Adrenal gland (tissue), 19 donors: Measurements from ENCODE around the gene POTEB. TPM values are rescaled to one million over a fixed set of nuclear protein-coding genes. Genes with fewer than 3 reads are reported as not detected.
"Not testable (repeated sequence)": the region's sequence is repeated elsewhere in the genome, so short reads cannot be mapped to it uniquely, and the experiment has no call there.

ENCODE experiments used
- DNase-seq, 7 donors: peaks; one replicate each; pipeline ENCODE4 v3.0.0-alpha.2; 2019 to 2020
- H3K27ac ChIP-seq, 5 donors: fragments of 200-600 bp; sonication (generic) in 4 of 5; 1 replicate in 3 of 5; 2 replicates in 2 of 5; pipeline versions ENCODE4 v1.5.1 to v1.8.0; 2016 to 2020; ENCODE audit warnings: mild to moderate bottlenecking in 1 of 5
- H3K27me3 ChIP-seq: fragments of 200-600 bp; 2 replicates; pipeline ENCODE4 v1.8.0; 2021
- H3K36me3 ChIP-seq, 2 donors: fragments of 200-600 bp; replicated peaks in 1 of 2; 1 replicate in 1 of 2; 2 replicates in 1 of 2; pipeline versions ENCODE4 v1.5.1 to v1.8.0; 2018 to 2022
- H3K4me1 ChIP-seq, 2 donors: fragments of 200-600 bp; replicated peaks in 1 of 2; 1 replicate in 1 of 2; 2 replicates in 1 of 2; pipeline versions ENCODE4 v1.5.1 to v1.8.0; 2018 to 2021
- H3K4me3 ChIP-seq, 4 donors: fragments of 200-600 bp; sonication (generic) in 3 of 4; one replicate each; pipeline ENCODE4 v1.5.1; 2016 to 2018
- H3K9me3 ChIP-seq, 3 donors: fragments of 200-600 bp; sonication (generic) in 1 of 3; replicated peaks in 1 of 3; 1 replicate in 2 of 3; 2 replicates in 1 of 3; pipeline versions ENCODE4 v1.5.1 to v1.8.0; 2016 to 2021
- WGBS, 4 donors: extraction: QIAGEN DNeasy Blood & Tissue Kit in 2 of 4; methylation state at CpG; one replicate each; pipeline versions ENCODE4 v1.1.5 to v1.1.7; 2013 to 2017; 5-methylcytosine and 5-hydroxymethylcytosine counted together
- intact Hi-C, 2 donors: fragments of 100-400 bp; cut with DNase I; formaldehyde crosslinking; loops; one replicate each; pipeline versions ENCODE4 v1.14.1 to v1.15.0; 2022 to 2023
- long read RNA-seq, 10 donors: library from polyadenylated mRNA in 3 of 10; unstranded in 2 of 10; stranded (forward) in 1 of 10; transcript quantifications; one replicate each; pipeline ENCODE4 v2.0.0 and lab custom pipeline, GENCODE V29; 2021 to 2026
- microRNA-seq, 3 donors: library from miRNA; unstranded; fragments of <30 nt; microRNA quantifications; one replicate each; pipeline ENCODE4, GENCODE V29; 2017 to 2020
- polyA plus RNA-seq, 3 donors: library from polyadenylated mRNA; stranded (reverse); fragments of 200-250 nt in 2 of 3; fragments of 350-450 nt in 1 of 3; fragmentation: Illumina TruSeq in 1 of 3; extraction: RNeasy Lipid Tissue Mini Kit (QIAGEN cat#74804) in 1 of 3; gene quantifications; one replicate each; pipeline ENCODE4 v1.2.3, GENCODE V29; 2013 to 2014
- small RNA-seq, 2 donors: library from RNA; depleted of rRNA; stranded (forward); fragments of <200 nt; gene quantifications; one replicate each; pipeline ENCODE3, GENCODE V24; 2016
- total RNA-seq, 9 donors: library from RNA; depleted of rRNA in 4 of 9; stranded (reverse); fragments of >200 nt in 4 of 9; fragments of 120-200 nt in 1 of 9; fragmentation: NEBNext Ultra II Directional in 1 of 9; extraction: Animal tissue kit (Norgen Biotek cat#: 25700) in 1 of 9; gene quantifications; one replicate each; pipeline versions ENCODE4 v1.1.0 to v1.2.4, GENCODE V29; 2013 to 2023
- donor health status: healthy with polysubstance abuse.
- donor health status: Bipolar disorder and iron deficiency.
- donor health status: DM: yes; HTN: yes; CAD: no.
- donor health status: DM: no; HTN: no; CAD: no.
- donor health status: DM: no; HTN: no; CAD: no.
- donor health status: DM: yes; HTN: yes; CAD: no.

The POTEB gene
- total RNA-seq (not detected), polyA plus RNA-seq (not detected)
- long read RNA-seq, donor 1 = 0 reads
- long read RNA-seq, donor 2 = 0 reads
- long read RNA-seq, donor 3 = 0 reads
- long read RNA-seq, donor 4 = 0 reads
- long read RNA-seq, donor 5 = 0 reads
- long read RNA-seq, donor 6 = 0 reads
- long read RNA-seq, donor 7 = 0 reads
- long read RNA-seq, donor 8 = 0 reads
- long read RNA-seq, donor 9 = 0 reads
- long read RNA-seq, donor 10 = 0 reads

DNA sequence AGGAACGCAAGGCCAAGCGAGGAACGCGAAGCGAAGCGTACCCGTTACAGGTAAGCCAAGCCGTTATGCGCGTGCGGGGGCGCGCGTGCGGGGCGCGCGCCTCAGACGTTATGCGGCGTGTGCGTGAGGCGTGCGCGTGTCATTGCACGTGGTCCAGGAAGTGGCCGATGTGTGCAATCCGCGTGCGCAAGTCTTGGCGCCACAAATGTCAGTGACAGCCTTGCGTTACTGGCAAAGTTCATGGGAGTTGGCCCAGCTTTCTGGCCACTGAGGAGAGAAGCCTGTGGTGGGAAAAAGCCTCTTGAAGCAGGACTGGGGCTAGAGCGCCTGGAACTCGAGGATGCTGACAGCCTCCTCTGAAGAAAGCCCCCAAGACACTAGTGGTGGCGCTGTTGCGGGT, at the start of gene POTEB:
TSS of gene POTEB (minus strand) at position 101 of the 400 bp plus-strand sequence. CDS start 489 bp downstream, outside the sequence.
- H3K4me3 ChIP-seq, H3K9me3 ChIP-seq, H3K36me3 ChIP-seq, DNase-seq, intact Hi-C loops, H3K4me1 ChIP-seq, H3K27ac ChIP-seq, H3K27me3 ChIP-seq: not testable (repeated sequence)
- WGBS, 4 donors = no CpG with 5 or more reads among the region's 36 CpGs

DNA sequence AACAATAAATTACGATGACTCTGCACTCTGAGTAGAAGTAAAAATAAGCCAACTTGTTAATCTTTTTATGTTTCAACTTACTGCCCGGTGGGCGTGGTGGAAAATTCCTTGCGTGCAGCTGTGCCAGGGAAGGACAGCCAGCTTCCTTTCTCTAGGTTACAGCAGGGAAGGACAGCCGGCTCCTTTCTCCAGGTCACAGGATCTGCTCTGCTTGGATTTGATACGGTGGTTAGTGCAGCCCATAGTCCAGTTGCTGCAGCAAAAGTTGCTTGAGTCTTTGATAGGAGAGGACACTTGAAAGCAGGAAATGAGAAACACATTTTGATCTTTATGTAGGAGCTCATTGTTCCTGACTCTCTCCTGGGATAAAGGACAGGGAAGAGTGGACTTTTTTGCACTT, 13.4 kb upstream of the POTEB start:
- H3K4me3 ChIP-seq, H3K27ac ChIP-seq, H3K4me1 ChIP-seq, H3K36me3 ChIP-seq, H3K27me3 ChIP-seq, intact Hi-C loops, DNase-seq, H3K9me3 ChIP-seq: not testable (repeated sequence)
- no CpG with 5 or more reads among the region's 6 CpGs for WGBS, 4 donors

DNA sequence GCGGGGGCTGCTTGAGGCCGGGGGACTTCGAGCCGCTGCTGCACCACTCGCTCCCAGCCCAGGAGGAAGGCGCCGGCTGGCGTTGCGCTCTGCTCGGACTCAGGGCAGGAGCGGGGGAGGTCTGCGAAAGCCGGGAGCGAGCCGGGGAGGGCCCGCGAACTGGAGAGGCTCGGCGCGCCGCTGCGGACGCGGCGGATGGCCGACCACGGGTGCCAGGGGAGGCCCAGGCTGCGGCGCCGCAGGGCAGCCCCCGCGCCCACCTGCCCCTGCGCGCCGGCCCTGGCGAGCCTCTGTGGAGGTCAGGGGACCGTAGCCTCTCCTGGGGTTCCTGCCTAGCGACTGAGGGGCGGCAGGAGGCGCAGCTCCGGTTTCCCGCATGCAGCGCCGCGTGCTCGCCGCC, 12.0 kb upstream of the POTEB start:
- DNase-seq, H3K36me3 ChIP-seq, intact Hi-C loops, H3K27ac ChIP-seq, H3K4me1 ChIP-seq, H3K4me3 ChIP-seq, H3K27me3 ChIP-seq, H3K9me3 ChIP-seq: not testable (repeated sequence)
- WGBS, 4 donors = 20 to 54% methylated on average over 12 to 16 of the region's 47 CpGs; no CpG with 5 or more reads in 2 of the 4 donors

DNA sequence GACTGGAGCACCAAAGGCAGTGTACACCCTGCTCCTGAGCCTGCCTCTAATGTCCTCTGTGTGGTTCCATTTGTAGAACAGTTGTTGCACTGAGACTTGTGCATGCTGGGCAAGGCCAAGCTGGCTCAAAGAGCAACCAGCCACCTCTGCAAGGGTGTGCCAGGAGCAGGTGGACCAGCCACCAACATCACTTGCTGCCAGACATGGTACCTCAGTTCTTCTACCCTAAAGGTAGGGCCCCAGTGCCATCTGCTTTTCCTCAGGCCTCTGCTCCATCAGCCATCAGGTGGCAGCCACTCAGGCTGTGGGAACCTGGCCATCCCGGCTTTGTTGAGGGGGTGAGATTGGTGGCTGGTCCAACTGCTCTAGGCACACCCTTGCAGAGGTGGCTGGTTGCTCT, 38.7 kb downstream of the POTEB start:
- intact Hi-C loops, DNase-seq, H3K4me3 ChIP-seq, H3K4me1 ChIP-seq, H3K9me3 ChIP-seq, H3K27me3 ChIP-seq, H3K27ac ChIP-seq, H3K36me3 ChIP-seq: not testable (repeated sequence)
- no CpG with 5 or more reads among the region's 1 CpG for WGBS, 4 donors

Small RNA genes within 50 kb of the gene (microRNA-seq; reads per million reads assigned to microRNA genes)
- gene MIR3118-4 = 0 reads per million in 3 donors

Small RNA genes within 50 kb of the gene (small RNA-seq; reads per million reads assigned to genes)
- gene MIR3118-4 (0 reads per million in 2 donors), gene RNU6-631P (0 reads per million in 2 donors)

Other genes starting within 250 kb of the POTEB start
- not detected for gene OR4M2, start 202.8 kb upstream of the POTEB start, total RNA-seq
- not detected for gene OR4M2, start 202.8 kb upstream of the POTEB start, polyA plus RNA-seq